Vagina (tissue), 2 donors: Measurements from ENCODE around the gene TRAF5.

Experiments
- POLR2A ChIP-seq, 2 donors: fragments of 450-650 bp; IDR thresholded peaks; one replicate each; pipeline ENCODE4 v1.6.1; 2017; ENCODE audit warnings: antibody characterized with exemption in 2 of 2, mild to moderate bottlenecking in 2 of 2, moderate library complexity in 2 of 2
- POLR2AphosphoS5 ChIP-seq, 2 donors: sonication (generic); formaldehyde crosslinking; IDR thresholded peaks; one replicate each; pipeline ENCODE4 v1.9.0; 2017; ENCODE audit warnings: antibody characterized with exemption in 2 of 2, mild to moderate bottlenecking in 2 of 2, low read depth in 1 of 2; ENCODE audit not compliant: insufficient read depth in 1 of 2

DNA sequence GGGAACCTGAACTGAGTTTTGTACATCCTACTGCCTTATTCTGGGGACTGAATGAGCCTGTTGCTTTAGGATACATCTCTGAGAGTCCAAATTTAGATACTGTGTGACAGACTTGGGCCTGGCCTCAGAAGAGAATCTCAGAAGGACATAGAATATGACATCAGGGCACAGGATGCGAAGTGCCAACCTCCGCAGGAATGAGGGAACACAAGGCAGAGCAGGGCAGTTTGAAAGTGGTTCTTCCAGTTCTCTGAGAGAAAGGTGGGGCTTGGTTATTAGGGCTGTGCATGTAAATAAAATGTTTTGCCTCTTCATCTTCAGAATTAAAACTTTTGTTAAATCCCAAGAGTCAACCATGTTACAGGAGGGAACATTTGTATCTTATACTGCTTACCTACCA is 23.1 kb downstream of the TRAF5 start:
- TF ChIP-seq POLR2AphosphoS5 (IDR thresholded peaks at IDR 0.05; ENCODE audit: insufficient read depth in 1 of 2, low read depth in 1 of 2) (no peak), POLR2A (IDR thresholded peaks at IDR 0.05) (no peak)
